NCI-H146 treated with DMSO at 0.1 percent for 48 hours (cell line): ENCODE results near the gene POU2F1.
"Not testable (repeated sequence)": the region's sequence is repeated elsewhere in the genome, so short reads cannot be mapped to it uniquely, and the experiment has no call there.

ENCODE experiments used
- DNase-seq: peaks from one replicate; lab custom pipeline; 2025; ENCODE audit not compliant: unreplicated experiment; lab: John Stamatoyannopoulos, UW

Gene POU2F1

GRCh38 chr1:167202049-167202448 lies 18.6 kb upstream of the POU2F1 start:
- no peak for DNase-seq

- not testable (repeated sequence) for DNase-seq
Measured at GRCh38 chr1:167205306-167206050, 15.2 kb upstream of the POU2F1 start.

- DNase-seq, result no peak
Measured at GRCh38 chr1:167206166-167206835, 14.4 kb upstream of the POU2F1 start.

- DNase-seq, result no peak
Measured at GRCh38 chr1:167207940-167208623, 12.6 kb upstream of the POU2F1 start.

GRCh38 chr1:167208624-167208976 lies 12.1 kb upstream of the POU2F1 start:
- no peak for DNase-seq

GRCh38 chr1:167209044-167209443 lies 11.6 kb upstream of the POU2F1 start:
- DNase-seq, result no peak

GRCh38 chr1:167210966-167211674 lies 9.6 kb upstream of the POU2F1 start:
- DNase-seq, result no peak

- DNase-seq, result no peak
Measured at GRCh38 chr1:167212025-167212424, 8.7 kb upstream of the POU2F1 start.

GRCh38 chr1:167216809-167217208 lies 3.9 kb upstream of the POU2F1 start:
- no peak for DNase-seq

GRCh38 chr1:167219194-167219593 lies 1.5 kb upstream of the POU2F1 start:
- no peak for DNase-seq

- DNase-seq, result peak; percentile 93
Measured at GRCh38 chr1:167219646-167220536, 795 bp upstream of the POU2F1 start.

GRCh38 chr1:167221126-167221737 lies 546 bp downstream of the POU2F1 start:
- peak; percentile 39 for DNase-seq

GRCh38 chr1:167221738-167222610 lies 1.3 kb downstream of the POU2F1 start:
- DNase-seq, result peak; percentile 78

GRCh38 chr1:167223144-167224103 lies 2.7 kb downstream of the POU2F1 start:
- no peak for DNase-seq

GRCh38 chr1:167224734-167225235 lies 4.1 kb downstream of the POU2F1 start:
- DNase-seq, result not testable (repeated sequence)

- no peak for DNase-seq
Measured at GRCh38 chr1:167225920-167226319, 5.2 kb downstream of the POU2F1 start.

- no peak for DNase-seq
Measured at GRCh38 chr1:167227934-167228378, 7.3 kb downstream of the POU2F1 start.
